Activated naive CD4-positive, alpha-beta T cell treated with anti-CD3 and anti-CD28 coated beads for 36 hours (primary cell): ENCODE results near the gene TMEM179B. TPM values are rescaled to one million over a fixed set of nuclear protein-coding genes. Genes with fewer than 3 reads are reported as not detected.

Source experiments
- microRNA-seq: library from miRNA; unstranded; fragments of <30 nt; microRNA quantifications from one replicate; pipeline ENCODE4 v1.2.0, GENCODE V29; 2022; ENCODE audit warnings: borderline microRNAs expressed, borderline replicate concordance
- total RNA-seq, 2 experiments: library from RNA; stranded (reverse); gene quantifications; one replicate each; pipeline ENCODE4 v1.2.3, GENCODE V29; 2021

TMEM179B gene
- total RNA-seq, 2 experiments from 2014 or later, result 13.9 to 15.2 TPM

Small RNAs within 50 kb of the gene (microRNA-seq; reads per million reads assigned to microRNA genes)
- gene MIR6514, result 2.2 reads per million
- gene MIR6748, result not detected

Other genes with a start within 250 kb of the TMEM179B start
- gene AHNAK, start 240.6 kb upstream of the TMEM179B start, total RNA-seq, result 1 to 10 TPM; 9.2 to 9.4 TPM
- 1,000 to 10,000 TPM; 2,282 to 2,440 TPM for gene EEF1G, start 213.5 kb upstream of the TMEM179B start, total RNA-seq
- 10 to 100 TPM; 38.2 to 42.0 TPM for gene TUT1, start 195.9 kb upstream of the TMEM179B start, total RNA-seq
- 100 to 1,000 TPM; 191 to 197 TPM for gene MTA2, start 185.5 kb upstream of the TMEM179B start, total RNA-seq
- gene EML3, start 174.6 kb upstream of the TMEM179B start, total RNA-seq, result 10 to 100 TPM; 81.8 to 97.1 TPM
- gene ROM1, start 174.1 kb upstream of the TMEM179B start, total RNA-seq, result 1 to 10 TPM in 1 of 2 experiments, under 1 TPM in 1; 0.52 to 1.0 TPM
- gene B3GAT3, start 165.4 kb upstream of the TMEM179B start, total RNA-seq, result 10 to 100 TPM; 43.1 to 45.7 TPM
- 100 to 1,000 TPM; 221 to 230 TPM for gene GANAB, start 140.8 kb upstream of the TMEM179B start, total RNA-seq
- gene INTS5, start 134.1 kb upstream of the TMEM179B start, total RNA-seq, result 10 to 100 TPM; 12.5 to 12.8 TPM
- gene C11orf98, start 122.2 kb upstream of the TMEM179B start, total RNA-seq, result 10 to 100 TPM; 73.5 to 76.5 TPM
- 10 to 100 TPM; 35.2 to 44.0 TPM for gene CSKMT, start 122.1 kb upstream of the TMEM179B start, total RNA-seq
- gene UQCC3, start 115.7 kb upstream of the TMEM179B start, total RNA-seq, result 1 to 10 TPM; 6.0 to 6.4 TPM
- gene LBHD1, start 115.1 kb upstream of the TMEM179B start, total RNA-seq, result 1 to 10 TPM; 4.4 to 6.1 TPM
- gene UBXN1, start 108.3 kb upstream of the TMEM179B start, total RNA-seq, result 100 to 1,000 TPM; 121 to 124 TPM
- gene LRRN4CL, start 97.9 kb upstream of the TMEM179B start, total RNA-seq, result under 1 TPM in 1 of 2 experiments, not detected in 1; 0.10 TPM
- gene BSCL2, start 80.0 kb upstream of the TMEM179B start, total RNA-seq, result 10 to 100 TPM; 13.8 to 17.3 TPM
- not detected for gene GNG3, start 79.7 kb upstream of the TMEM179B start, total RNA-seq
- gene HNRNPUL2, start 59.9 kb upstream of the TMEM179B start, total RNA-seq, result 10 to 100 TPM; 58.6 to 61.5 TPM
- gene TTC9C, start 58.9 kb upstream of the TMEM179B start, total RNA-seq, result 10 to 100 TPM; 46.6 to 49.5 TPM
- 10 to 100 TPM; 12.1 to 13.5 TPM for gene ZBTB3, start 33.2 kb upstream of the TMEM179B start, total RNA-seq
- gene POLR2G, start 25.8 kb upstream of the TMEM179B start, total RNA-seq, result 100 to 1,000 TPM; 131 to 135 TPM
- 10 to 100 TPM in 1 of 2 experiments, 1 to 10 TPM in 1; 8.9 to 10.5 TPM for gene TAF6L, start 16.0 kb upstream of the TMEM179B start, total RNA-seq
- gene TMEM223, start 4.6 kb downstream of the TMEM179B start, total RNA-seq, result 1 to 10 TPM; 7.0 to 7.7 TPM
- gene NXF1, start 18.0 kb downstream of the TMEM179B start, total RNA-seq, result 10 to 100 TPM; 44.6 to 46.0 TPM
- 10 to 100 TPM; 22.7 to 23.0 TPM for gene STX5, start 44.6 kb downstream of the TMEM179B start, total RNA-seq
- not detected for gene TEX54, start 45.4 kb downstream of the TMEM179B start, total RNA-seq
- gene WDR74, start 52.2 kb downstream of the TMEM179B start, total RNA-seq, result 10 to 100 TPM; 74.4 to 78.7 TPM
- gene SLC3A2, start 93.5 kb downstream of the TMEM179B start, total RNA-seq, result 100 to 1,000 TPM; 419 to 472 TPM
- gene CHRM1, start 134.0 kb downstream of the TMEM179B start, total RNA-seq, result not detected
- gene SLC22A6, start 197.6 kb downstream of the TMEM179B start, total RNA-seq, result not detected
- not detected for gene SLC22A8, start 228.4 kb downstream of the TMEM179B start, total RNA-seq